Posterior vena cava (tissue), 2 donors: ENCODE data around the gene TBC1D14. TPM values are rescaled to one million over a fixed set of nuclear protein-coding genes. Genes with fewer than 3 reads are reported as not detected.

Experiments used
- DNase-seq: peaks from one replicate; pipeline ENCODE4 v3.0.0-alpha.2; 2020; ENCODE audit warnings: low spot score
- intact Hi-C, 2 donors: fragments of 100-400 bp; cut with DNase I; formaldehyde crosslinking; loops; one replicate each; pipeline versions ENCODE4 v1.14.1 to v1.14.2; 2022 to 2023
- long read RNA-seq, 2 donors: library from polyadenylated mRNA; unstranded; transcript quantifications; one replicate each; pipeline ENCODE4 v2.0.0, GENCODE V29; 2020 to 2021
- total RNA-seq, 2 donors: library from RNA; stranded (reverse); fragmentation: NEBNext Ultra II Directional; extraction: Animal tissue kit (Norgen Biotek cat#: 25700); gene quantifications; one replicate each; pipeline ENCODE4 v1.2.1, GENCODE V29; 2021
- donor health status: DM: yes; HTN: yes; CAD: no.
- donor health status: DM: yes; HTN: yes; CAD: no.

Gene TBC1D14, protein sequence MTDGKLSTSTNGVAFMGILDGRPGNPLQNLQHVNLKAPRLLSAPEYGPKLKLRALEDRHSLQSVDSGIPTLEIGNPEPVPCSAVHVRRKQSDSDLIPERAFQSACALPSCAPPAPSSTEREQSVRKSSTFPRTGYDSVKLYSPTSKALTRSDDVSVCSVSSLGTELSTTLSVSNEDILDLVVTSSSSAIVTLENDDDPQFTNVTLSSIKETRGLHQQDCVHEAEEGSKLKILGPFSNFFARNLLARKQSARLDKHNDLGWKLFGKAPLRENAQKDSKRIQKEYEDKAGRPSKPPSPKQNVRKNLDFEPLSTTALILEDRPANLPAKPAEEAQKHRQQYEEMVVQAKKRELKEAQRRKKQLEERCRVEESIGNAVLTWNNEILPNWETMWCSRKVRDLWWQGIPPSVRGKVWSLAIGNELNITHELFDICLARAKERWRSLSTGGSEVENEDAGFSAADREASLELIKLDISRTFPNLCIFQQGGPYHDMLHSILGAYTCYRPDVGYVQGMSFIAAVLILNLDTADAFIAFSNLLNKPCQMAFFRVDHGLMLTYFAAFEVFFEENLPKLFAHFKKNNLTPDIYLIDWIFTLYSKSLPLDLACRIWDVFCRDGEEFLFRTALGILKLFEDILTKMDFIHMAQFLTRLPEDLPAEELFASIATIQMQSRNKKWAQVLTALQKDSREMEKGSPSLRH
- total RNA-seq = 10 to 100 TPM; 30.5 to 42.6 TPM
- long read RNA-seq, donor 1, full-length matches to known transcripts = 7 of 21 reads
- long read RNA-seq, donor 1, partial matches to known transcripts = 2 of 21 reads
- long read RNA-seq, donor 1, other reads (novel, unspliced or antisense) = 12 of 21 reads
- long read RNA-seq, donor 2, full-length matches to known transcripts = 3 of 23 reads
- long read RNA-seq, donor 2, partial matches to known transcripts = 7 of 23 reads
- long read RNA-seq, donor 2, other reads (novel, unspliced or antisense) = 13 of 23 reads

DNA sequence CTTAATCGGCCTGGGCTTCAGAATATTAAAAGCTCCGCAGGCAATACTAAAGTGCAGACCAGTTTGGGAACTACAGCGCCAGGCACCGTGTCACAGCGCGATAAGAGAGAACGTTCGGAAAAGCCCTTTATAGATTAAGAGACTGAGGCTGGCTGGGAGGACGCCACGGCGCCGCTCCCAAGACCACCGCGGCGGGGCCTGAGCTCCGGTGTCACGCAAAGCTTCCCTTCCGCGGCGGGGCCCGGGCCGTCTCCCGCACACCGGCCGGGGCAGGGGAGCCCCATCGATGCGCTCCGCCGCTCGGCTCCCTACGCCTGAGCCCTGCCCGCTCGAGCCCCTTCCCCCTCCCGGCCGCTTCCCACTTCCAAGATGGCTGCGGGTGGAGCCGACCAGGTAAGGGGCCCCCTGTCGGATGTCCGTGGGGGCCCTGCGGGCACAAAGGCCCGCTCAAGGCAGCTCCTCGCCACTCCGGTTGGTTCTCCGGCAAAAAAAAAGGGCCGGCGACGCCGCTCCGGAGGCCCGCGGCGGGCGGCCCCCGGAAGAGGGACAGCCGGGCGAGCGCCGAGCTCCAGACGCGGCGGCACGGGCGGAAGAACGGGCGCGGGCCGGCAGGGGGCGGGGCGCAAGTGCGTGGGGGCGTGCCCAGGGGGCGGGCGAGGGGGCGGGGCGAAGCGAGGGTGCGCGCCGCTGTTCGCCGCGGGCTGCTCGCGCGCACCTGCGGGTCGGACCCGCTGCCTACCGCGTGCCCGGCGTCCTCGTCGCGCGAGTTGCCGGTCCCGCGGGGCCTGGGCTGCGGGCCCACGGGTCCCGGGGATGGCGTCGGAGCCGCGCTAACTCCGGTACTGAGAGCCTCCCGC, at the start of gene TBC1D14:
Gene TBC1D14, plus strand, starts transcription at position 714 of the 857 bp plus-strand sequence. CDS start 13,564 bp downstream, outside the sequence.
- intact Hi-C loops = no loop called here
- peak; percentile 97 for DNase-seq

DNA sequence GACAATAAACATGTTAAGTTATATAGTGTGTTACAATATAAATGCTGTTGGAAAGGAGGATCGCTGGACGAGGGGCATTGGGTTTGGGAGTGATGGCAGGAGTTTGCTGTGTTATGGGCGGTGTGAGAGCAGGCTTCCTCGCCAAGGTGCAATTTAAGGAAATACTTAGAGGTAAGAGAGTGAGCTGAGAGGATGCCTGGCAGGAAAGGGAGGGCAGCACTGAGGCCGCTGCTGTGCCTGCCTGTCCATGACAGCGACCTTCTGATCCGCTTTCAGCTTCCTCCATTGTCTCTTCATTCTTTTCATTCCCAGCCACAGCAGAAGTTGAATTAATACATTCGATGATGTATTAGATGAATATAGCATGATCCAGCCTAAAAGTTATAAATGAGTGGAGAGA, 41.2 kb upstream of the TBC1D14 start:
- no peak for DNase-seq
- intact Hi-C loops = loop anchor here in 1 of 2 donors (5.0 kb wide), 1 partner anchor 146 kb away; no protein-coding TSS in a partner anchor

DNA sequence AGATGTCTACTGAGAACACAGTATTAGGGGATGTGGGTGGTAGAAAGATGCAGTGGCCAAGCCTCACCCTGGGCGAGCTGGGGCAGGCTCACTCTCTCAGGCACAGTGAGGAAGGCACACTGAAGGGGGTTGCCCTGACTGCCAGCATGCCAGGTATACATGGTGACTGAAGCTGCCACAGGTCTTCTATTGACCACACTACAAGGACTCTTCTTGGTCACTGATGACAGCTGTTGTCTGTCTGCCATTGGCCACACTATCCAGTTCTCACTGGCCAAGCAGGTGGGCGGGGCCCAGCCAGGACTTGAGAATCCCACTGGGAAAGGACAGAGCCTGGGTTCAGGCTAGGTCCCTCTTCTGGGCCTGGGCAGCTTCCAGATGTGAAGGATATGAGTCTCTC, 39.7 kb upstream of the TBC1D14 start:
- intact Hi-C loops = loop anchor here in 1 of 2 donors (5.0 kb wide), 1 partner anchor 148 kb away; no protein-coding TSS in a partner anchor
- DNase-seq = no peak

DNA sequence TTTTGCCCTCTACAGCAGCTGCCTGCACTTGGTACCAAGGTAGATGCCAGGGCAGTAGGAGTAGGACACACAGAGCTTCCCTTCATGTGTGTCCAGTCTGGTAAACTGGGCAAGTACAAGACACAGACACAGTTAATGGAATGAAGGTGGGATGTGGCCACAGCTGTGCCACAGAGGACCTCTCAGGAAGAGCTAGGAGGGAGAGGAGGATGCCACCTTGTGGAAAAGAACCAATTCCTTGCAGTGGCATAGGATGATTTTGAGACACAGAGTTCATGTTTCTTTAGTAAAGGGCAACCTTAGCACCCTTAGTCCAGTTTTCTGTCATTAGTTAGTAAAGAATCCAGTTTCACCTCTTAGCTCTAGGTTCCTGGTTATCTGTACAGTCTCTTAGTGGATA, 36.3 kb upstream of the TBC1D14 start:
- intact Hi-C loops = no loop called here
- DNase-seq = no peak

DNA sequence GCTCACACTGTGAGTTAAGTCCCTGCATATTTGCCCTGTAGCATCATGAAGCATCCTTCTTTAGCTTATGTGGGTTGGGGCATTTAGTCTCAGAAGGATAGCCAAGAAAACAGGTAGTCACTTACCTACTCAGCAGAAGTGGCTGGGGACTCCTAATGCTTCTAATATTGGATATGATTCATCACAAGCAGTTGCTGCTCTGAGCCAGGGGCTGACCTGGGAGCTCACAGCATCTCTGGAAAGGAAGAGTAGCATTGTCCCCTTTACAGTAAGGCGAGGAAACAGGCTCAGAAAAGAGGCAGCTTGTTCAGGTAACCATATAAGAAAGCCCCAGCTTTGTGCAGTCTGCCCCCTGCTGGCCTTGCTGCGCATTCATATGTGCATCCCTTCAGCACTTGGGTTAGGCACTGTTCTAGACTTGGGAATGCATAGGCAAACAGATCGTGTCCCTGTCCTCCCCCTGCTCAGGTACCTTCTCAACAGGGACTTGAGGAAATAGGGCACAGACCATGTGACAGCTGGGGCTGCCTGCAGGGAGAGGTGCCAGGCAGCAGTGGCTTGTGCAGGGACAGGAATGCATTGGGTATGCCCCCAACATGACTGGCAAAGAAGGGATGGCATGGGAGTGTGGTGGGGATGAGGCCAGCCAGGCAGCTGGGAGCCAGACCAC, 35.7 kb upstream of the TBC1D14 start:
- DNase-seq = peak; percentile 91
- intact Hi-C loops = loop anchor here in 1 of 2 donors (2.0 kb wide), 1 partner anchor 153 kb away; no protein-coding TSS in a partner anchor

DNA sequence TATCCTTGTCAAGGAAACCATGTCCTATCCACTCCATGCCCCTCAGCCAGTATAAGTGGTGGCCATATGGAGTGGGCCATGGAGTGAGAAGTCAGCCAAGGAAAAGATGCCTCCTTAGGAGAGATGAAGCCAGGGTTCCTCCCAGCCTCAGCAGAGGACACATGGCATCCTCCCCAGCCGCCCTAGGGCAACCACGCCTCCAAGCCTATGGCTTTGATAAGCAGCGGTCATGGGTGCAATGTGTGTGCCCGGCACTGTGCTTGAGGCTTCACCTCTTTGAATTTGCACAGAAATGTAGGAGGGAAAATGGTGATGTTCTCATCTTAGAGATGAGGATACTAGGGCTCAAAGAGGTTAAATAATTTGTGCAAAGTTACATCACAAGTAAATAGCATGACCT, 34.6 kb upstream of the TBC1D14 start:
- intact Hi-C loops = loop anchor here in 1 of 2 donors (2.0 kb wide), 1 partner anchor 154 kb away; no protein-coding TSS in a partner anchor
- no peak for DNase-seq

DNA sequence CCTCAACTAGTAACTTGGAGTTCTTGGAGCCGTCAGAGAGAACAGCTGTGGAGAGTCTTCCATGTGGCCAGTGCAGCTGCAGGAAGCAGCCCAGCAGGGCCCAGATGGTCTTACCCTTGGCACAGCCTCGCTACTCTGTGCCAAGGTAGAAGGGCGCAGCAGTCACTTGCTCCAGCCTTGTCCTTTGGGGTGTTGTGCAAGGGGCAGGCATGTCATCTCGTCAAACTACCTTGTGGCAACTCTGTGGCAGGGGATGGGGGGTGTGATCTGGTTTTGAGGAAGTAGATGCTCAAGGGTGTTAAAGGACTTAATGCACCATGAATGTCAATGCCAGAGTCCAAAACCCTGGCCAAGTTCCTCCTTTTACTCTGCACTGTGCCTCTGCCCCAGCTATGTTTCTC, 34.2 kb upstream of the TBC1D14 start:
- intact Hi-C loops = loop anchor here in 1 of 2 donors (2.0 kb wide), 1 partner anchor 155 kb away; no protein-coding TSS in a partner anchor

DNA sequence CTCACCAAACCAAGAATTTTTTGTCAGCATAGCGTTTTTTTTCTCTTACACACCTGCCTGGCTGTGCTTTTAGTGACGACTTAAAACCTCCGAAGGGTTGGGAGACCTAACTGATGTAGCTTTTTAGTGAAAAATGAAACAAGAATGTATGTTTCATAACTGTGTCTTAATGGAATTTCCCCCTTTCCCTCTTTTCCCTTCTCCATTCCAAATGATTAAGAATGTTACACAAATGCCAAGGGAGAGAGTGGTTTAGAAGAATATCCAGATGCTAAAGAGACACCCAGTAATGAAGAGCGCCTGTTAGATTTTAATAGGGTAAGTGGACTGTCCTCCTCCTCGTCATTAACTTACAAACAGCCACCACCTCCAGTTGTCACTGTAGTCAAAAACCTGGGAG, 33.2 kb upstream of the TBC1D14 start:
- intact Hi-C loops = no loop called here
- DNase-seq = no peak

More for the DNA sequence above, 34.2 kb upstream of the TBC1D14 start:
- DNase-seq = peak; percentile 83

DNA sequence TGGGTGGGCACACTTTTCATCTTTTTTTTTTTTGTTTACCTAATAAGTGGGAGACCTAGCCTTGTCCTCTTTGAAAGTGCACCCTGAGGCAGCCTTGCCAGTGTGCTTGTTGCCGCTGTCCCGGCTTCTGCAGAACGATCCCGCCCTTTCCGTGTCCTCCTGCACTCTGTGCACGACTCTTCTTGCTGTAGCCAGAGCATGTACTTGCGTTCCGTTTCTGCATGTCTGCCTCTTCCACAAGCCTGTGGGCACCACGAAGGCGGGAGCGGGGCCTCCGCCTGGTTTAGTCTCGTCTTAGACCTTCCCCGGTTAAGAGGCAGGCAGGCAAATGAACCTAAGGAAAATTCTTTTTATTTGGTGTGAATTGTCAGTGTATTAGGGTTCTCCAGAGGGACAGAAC, 32.6 kb upstream of the TBC1D14 start:
- intact Hi-C loops = no loop called here
- DNase-seq = no peak

DNA sequence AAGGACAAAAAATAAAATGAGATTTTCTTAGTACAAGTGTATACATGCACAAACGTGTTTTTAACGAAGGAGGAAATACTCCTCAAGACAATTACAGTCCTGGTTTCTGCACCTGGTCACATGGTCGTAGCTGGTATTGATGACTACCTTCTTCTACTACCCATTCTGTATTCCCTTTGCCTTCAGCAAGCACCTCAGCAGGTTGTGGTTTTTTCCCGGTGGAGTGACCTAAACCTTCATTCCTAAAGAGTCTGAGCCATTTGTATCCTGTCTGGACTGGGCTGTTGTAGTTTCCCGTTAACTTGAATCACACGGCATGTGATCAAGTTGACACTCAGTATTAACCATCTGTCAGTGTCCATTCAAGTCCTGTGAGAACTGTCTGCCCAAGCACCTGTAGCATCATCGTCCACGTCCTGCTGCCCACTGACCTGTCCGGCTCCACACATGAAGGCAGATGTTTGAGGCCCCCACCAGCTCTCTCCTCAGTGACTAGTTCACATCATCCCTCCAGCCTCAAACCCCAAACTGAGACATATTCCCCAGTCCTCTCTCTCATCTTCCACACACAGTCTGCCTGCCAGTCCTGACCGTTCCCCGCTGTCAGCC, 31.1 kb upstream of the TBC1D14 start:
- intact Hi-C loops = no loop called here
- no peak for DNase-seq

DNA sequence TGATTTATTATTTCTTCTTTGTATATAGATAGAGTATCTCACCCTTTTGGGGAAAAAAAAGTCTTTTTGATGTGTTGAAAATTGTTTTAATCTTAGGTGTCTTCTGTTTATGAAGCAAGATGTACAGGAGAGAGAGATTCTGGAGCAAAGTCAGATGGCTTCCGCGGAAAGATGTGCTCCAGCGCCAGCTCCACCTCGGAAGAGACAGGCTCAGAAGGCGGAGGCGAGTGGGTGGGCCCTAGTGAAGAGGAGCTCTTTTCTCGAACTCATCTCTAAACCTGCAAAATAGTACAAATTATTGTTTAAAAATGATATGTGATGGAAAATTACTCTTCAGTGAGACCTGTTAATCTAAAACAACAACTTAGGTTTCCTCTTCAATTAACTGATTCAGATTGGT, 28.9 kb upstream of the TBC1D14 start:
- intact Hi-C loops = no loop called here
- no peak for DNase-seq

DNA sequence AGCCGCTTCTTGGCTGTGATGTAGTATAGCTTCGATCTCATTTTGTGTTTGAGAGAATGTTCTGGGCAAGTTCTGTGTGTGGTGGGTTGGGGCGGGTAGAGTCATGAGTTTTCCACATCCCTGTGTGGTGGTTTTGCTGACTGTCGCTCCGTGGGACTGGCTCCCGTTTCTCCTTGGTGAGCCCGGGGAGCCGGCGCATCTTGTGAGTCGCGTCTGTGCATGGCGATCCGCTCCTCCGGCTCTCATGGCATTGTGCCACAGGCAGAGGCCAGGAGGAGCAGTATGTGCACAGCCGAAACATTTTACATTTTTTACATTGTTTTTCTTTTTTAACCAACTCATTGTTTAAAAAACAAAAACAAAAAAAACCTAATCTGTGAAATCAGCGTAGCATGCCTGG, 27.7 kb upstream of the TBC1D14 start:
- no peak for DNase-seq
- intact Hi-C loops = no loop called here

DNA sequence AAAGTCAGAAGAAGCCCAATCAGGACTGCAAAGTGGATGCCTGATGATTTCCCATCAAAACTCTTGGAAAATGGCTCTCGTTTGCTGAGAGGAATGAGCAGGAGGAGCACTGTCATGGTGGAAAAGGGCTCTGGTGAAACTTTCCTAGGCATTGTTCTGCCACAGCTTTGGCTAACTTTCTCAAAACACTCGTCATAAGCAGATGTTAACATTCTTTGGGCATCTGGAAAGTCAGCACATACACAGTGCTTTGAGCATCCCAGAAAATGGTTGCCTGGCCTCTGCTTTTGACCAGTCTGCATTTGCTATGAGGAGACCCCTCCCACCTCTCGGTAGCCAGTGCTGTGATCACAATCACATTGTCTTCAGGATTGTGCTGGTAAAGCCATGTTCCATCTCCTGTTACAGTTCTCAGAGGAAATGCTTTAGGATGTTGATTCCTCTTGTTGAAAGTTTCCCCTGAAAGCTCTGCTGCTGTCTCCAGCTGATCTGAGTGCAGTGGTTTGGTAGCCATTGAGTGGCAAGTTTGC, 25.2 kb upstream of the TBC1D14 start:
- intact Hi-C loops = no loop called here
- DNase-seq = no peak

DNA sequence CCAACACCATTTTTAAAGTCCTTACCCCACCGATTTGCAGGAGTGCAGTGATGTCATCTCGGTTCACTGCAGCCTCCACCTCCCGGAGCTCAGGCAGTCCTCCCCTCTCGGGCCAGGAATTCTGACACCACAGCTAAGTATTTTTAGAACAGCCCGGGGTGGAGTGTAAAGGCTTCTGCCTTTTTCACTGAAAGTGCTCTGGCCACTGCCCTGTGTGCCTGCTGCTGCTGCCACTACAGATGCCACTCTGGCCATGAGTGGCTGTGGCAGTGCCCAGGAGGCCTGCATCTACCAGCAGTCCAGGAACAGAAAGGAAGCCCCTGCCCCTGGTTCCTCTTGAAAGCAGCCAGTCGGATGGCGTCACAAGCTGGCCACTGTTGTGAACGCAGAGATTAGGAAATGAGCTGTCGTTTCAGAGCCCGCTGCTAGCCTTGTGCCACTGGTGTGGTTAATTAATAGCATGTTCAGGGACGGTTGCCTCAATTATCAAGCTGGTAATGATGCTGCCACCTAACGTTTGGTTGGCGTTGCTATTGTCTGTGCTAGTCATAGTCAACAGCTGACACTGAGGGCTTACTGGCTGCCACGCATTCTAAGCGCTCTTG, 23.6 kb upstream of the TBC1D14 start:
- intact Hi-C loops = no loop called here
- peak; percentile 92 for DNase-seq

DNA sequence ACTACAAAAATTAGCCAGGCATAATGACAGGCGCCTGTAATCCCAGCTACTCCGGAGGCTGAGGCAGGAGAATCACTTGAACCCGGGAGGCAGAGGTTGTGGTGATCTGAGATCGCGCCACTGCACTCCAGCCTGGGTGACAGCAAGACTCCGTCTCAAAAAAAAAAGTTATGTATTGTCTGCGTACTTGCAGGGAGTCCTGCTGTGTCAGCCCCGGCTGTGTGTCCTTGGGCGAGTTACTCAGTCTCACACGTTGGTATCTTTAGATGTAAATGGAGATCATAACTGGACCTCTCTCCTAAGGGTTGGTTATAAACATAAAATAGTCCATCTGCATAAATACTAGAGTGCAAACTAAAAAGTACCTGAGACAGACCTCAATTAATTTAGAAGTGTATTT, 22.7 kb upstream of the TBC1D14 start:
- intact Hi-C loops = no loop called here
- peak; percentile 7 for DNase-seq

DNA sequence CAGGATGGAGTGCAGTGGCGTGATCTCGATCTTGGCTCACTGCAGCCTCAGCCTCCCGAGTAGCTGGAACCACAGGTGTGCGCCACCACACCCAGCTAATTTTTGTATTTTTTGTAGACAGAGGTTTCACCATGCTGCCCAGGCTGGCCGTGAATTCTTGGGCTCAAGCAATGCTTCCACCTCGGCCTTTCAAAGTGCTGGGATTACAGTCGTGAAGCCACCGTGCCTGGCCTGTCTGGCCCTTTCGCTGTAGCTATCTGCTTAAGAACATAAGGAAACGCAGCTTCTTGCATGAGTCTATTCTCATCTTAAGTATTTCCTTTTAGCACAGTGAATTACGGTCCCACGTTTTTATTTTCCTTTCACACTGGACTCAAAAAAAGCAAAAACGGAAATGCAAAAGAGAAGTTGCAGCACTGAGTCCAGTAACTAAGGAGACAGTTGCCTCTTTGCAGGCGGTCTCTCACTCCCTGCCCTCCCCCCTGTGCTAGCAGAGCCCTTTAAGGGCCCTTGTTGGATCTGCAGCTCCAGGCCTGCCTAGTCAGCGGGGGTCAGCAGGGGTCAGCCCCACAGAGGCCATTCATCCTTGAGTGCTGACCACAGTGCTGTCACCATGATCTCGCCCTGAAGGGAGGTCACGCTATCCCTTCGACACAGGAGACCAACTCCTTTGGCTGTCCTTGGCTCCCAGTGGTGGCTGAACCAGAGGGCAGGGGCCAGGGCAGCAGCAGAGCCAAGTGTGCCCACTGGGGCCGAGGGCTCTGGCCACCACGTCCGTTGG, 21.8 kb upstream of the TBC1D14 start:
- peak; percentile 86 for DNase-seq
- intact Hi-C loops = no loop called here
